PC-9 (cell line): ENCODE measurements around the gene RNF144A.

Experiments
- EZH2 ChIP-seq: fragments of 200-600 bp; sonication (generic); IDR thresholded peaks from 2 replicates; pipeline ENCODE4 v1.8.0; 2017; ENCODE audit warnings: antibody characterized with exemption, low read depth
- TF ChIP-seq, protein P1 (sequence below): fragments of 200-600 bp; sonication (generic); conservative IDR thresholded peaks from 2 replicates; pipeline ENCODE4 v1.6.1; 2017; ENCODE audit warnings: mixed run types, antibody characterized with exemption, mild to moderate bottlenecking, moderate library complexity

- no peak for TF ChIP-seq EZH2
- TF ChIP-seq, protein P1, sequence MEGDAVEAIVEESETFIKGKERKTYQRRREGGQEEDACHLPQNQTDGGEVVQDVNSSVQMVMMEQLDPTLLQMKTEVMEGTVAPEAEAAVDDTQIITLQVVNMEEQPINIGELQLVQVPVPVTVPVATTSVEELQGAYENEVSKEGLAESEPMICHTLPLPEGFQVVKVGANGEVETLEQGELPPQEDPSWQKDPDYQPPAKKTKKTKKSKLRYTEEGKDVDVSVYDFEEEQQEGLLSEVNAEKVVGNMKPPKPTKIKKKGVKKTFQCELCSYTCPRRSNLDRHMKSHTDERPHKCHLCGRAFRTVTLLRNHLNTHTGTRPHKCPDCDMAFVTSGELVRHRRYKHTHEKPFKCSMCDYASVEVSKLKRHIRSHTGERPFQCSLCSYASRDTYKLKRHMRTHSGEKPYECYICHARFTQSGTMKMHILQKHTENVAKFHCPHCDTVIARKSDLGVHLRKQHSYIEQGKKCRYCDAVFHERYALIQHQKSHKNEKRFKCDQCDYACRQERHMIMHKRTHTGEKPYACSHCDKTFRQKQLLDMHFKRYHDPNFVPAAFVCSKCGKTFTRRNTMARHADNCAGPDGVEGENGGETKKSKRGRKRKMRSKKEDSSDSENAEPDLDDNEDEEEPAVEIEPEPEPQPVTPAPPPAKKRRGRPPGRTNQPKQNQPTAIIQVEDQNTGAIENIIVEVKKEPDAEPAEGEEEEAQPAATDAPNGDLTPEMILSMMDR = no peak
Observed at GRCh38 chr2:6972067-6972710, 55.0 kb downstream of the RNF144A start.
